RWPE1 (cell line): ENCODE data around the gene C16orf96.
"Not testable (repeated sequence)": the region's sequence is repeated elsewhere in the genome, so short reads cannot be mapped to it uniquely, and the experiment has no call there.

Experiments used
- CTCF ChIA-PET: fragments of 350-600 bp; sonication (Branson Sonifier 250); formaldehyde crosslinking; extraction: SDS; loops from one replicate; lab custom pipeline; 2021; lab: Yijun Ruan, JAX
- POLR2A ChIA-PET: fragments of 400-600 bp; formaldehyde crosslinking; extraction: SDS; loops from one replicate; lab custom pipeline; 2020; ENCODE audit warnings: antibody characterized with exemption; ENCODE audit not compliant: low non-redundant PET; lab: Yijun Ruan, JAX
- DNase-seq: peaks from one replicate; pipeline ENCODE4 v3.0.0; 2012; ENCODE audit warnings: low spot score
- H3K27ac ChIP-seq: fragments of 450-650 bp; 2 replicates; pipeline ENCODE4 v1.5.1; 2017
- TF ChIP-seq, protein P1 (sequence below): fragments of 450-650 bp; conservative IDR thresholded peaks from 2 replicates; pipeline ENCODE4 v1.5.1; 2017; ENCODE audit warnings: low read depth, mild to moderate bottlenecking

C16orf96 gene

DNA sequence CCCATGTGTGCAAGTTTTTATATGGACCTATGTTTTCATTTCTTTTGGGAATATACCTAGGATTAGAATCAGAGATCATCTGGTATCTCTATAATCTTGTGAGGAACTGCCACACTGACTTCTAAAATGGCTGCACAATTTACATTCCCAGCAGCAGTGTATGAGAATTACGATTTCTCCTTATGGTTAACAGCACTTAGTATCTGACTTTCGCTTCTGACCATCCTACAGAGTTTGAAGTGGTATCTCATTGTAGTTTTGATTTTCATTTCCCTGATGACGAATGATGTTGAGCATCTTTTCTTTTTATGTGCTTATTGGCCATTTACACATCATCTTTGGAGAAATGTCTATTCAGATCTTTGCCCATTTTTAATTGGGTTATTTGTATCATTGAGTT, 10.0 kb downstream of the C16orf96 start:
- DNase-seq = no peak
- TF ChIP-seq, protein P1, sequence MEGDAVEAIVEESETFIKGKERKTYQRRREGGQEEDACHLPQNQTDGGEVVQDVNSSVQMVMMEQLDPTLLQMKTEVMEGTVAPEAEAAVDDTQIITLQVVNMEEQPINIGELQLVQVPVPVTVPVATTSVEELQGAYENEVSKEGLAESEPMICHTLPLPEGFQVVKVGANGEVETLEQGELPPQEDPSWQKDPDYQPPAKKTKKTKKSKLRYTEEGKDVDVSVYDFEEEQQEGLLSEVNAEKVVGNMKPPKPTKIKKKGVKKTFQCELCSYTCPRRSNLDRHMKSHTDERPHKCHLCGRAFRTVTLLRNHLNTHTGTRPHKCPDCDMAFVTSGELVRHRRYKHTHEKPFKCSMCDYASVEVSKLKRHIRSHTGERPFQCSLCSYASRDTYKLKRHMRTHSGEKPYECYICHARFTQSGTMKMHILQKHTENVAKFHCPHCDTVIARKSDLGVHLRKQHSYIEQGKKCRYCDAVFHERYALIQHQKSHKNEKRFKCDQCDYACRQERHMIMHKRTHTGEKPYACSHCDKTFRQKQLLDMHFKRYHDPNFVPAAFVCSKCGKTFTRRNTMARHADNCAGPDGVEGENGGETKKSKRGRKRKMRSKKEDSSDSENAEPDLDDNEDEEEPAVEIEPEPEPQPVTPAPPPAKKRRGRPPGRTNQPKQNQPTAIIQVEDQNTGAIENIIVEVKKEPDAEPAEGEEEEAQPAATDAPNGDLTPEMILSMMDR = no peak
- POLR2A ChIA-PET = no interaction called here
- CTCF ChIA-PET = interaction anchor here (0.6 kb wide), 1 partner anchor 60 kb away, joined by 4 read pairs; no protein-coding TSS in a partner anchor
- no peak overlapping the region for H3K27ac ChIP-seq

DNA sequence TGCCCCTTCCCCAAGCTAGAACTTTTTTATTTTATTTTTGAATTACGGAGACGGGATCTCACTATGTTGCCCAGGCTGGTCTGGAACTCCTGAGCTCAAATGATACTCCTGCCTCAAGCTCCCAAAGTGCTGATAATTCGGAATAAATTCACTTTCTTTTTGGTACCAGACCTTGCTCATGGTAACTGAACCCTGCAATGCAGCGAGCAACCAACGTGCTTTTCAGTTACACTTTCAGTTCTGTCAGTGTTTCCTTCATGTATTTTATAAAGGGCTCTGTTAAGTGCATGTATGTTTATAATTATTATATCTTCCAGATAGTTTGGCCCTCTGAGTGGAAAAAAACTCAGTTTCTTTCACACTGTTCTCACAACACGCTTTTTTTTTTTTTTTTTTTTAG, 13.9 kb downstream of the C16orf96 start:
- DNase-seq = no peak
- ChIA-PET CTCF (interaction anchor here (1.1 kb wide), 1 partner anchor 21 kb away, joined by 4 read pairs; no protein-coding TSS in a partner anchor), POLR2A (no interaction called here)
- H3K27ac ChIP-seq = no peak overlapping the region
- TF ChIP-seq, protein P1 = no peak

DNA sequence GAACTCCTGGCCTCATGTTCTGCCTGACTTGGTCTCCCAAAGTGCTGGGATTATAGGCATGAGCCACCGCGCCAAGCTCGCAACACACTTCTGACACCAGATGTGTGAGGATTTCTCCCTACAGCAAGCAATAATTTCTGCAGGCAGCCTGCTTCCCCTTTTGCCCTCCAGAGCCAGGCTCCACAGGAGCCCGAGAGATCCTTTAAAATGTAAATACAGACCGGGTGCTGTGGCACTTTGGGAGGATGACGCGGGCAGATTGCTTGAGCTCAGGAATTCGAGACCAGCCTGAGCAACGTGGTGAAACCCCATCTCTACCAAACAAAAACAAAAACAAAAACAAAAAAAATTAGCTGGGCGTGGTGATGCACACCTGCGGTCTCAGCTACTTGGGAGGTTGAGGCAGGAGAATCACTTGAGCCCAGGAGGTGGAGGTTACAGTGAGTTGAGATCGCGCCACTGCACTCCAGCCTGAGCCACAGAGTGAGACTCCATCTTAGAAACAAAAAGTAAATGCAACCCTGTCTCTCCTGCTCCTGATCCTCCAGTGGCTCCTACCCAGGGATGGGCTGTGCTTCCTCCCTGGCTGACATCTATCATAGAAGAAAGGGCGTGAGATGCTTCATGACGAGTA, 14.7 kb downstream of the C16orf96 start:
- ChIA-PET POLR2A (no interaction called here), CTCF (interaction anchor here (1.1 kb wide), 1 partner anchor 22 kb away, joined by 4 read pairs; no protein-coding TSS in a partner anchor)
- no peak overlapping the region for H3K27ac ChIP-seq
- no peak for DNase-seq
- TF ChIP-seq, protein P1 = no peak

DNA sequence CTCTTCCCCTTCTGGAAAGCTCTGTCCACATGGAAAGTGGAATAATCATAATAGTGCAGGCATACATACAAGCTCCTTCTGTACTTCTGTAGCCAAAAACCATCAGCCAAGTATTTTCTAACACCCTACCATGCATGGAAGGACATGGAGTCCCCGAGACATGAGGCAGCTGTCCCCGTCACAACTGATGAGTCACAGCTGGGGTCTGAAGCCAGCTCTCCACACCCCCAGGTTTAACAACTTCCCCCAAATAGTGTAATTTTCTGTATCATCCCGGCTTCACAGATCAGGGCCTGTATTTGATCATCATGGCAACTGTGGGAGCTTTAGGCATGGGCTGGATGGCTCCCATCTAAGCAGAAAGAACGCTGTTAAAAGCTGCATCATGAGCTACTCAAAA, 16.6 kb downstream of the C16orf96 start:
- POLR2A ChIA-PET = no interaction called here
- CTCF ChIA-PET = interaction anchor here (0.6 to 1.1 kb wide), 3 partner anchors 13 to 23 kb away, joined by 3 to 5 read pairs (median 3); no protein-coding TSS in a partner anchor

DNA sequence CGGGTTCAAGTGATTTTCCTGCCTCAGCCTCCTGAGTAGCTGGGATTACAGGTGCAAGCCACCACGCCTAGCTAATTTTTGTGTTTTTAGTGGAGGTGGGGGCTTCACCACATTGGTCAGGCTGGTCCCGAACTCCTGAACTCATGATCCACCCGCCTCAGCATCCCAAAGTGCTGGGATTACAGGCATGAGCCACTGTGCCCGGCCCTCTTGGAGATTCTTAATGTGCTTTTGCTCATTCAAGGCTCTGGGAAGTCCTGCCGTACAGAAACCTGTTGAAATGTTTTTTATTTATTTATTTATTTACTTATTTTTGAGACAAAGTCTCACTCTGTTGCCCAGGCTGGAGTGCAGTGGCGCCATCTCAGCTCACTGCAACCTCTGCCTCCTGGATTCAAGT, 17.8 kb downstream of the C16orf96 start:
- H3K27ac ChIP-seq, DNase-seq, POLR2A ChIA-PET: not testable (repeated sequence)
- CTCF ChIA-PET = interaction anchor here (0.7 kb wide), 1 partner anchor 12 kb away, joined by 3 read pairs; no protein-coding TSS in a partner anchor

More for the DNA sequence above, 16.6 kb downstream of the C16orf96 start:
- TF ChIP-seq, protein P1 = no peak
- DNase-seq = no peak
- no peak overlapping the region for H3K27ac ChIP-seq

DNA sequence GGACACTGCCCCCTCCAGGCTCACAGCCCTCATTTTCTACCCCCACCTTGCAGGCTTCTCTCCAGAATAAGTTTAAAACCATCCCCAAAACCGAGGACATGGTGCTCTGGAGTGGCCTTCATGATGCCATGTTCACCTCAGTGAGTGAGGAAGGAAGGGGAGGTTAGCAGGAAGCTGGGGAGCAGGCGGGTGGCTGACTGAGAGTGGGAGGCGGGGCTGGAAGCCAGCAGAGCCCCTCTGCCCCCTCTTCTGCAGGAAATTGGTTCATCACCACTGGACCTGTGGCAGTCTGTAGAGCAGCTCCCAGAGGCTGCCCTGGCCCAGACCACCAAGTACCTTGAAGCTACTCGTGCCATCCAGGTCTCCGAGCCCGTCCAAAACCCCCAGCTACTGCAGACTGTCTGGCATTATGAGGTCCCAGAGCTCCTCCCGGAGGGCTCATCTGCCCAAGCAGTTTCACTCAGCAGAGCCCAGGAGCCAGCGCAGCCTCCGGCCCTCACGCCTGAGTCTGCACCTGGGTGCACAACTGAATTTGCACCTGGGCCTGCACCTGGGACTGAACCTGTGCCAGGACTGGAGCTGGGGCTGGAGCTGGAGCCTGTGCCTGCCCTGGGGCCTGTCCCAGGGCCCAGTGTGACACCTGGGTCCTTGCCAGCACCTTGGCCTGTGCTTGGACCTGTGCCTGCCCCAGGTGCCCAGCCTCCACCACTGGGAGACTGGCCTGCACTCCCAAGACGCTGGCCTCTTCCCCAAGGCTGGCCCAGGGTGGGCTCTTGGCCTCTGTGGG, 19.0 kb downstream of the C16orf96 start:
- CTCF ChIA-PET = interaction anchor here (0.6 to 0.7 kb wide), 2 partner anchors 11 to 24 kb away, joined by 3 to 8 read pairs; no protein-coding TSS in a partner anchor

More for the DNA sequence above, 19.0 kb downstream of the C16orf96 start:
- no peak for DNase-seq
- POLR2A ChIA-PET = no interaction called here
- no peak overlapping the region for H3K27ac ChIP-seq
- TF ChIP-seq, protein P1 = no peak
